Activated CD8-positive, alpha-beta memory T cell treated with anti-CD3 and anti-CD28 coated beads for 24 hours (primary cell): ENCODE data around the gene DONSON.

ENCODE experiments used
- DNase-seq: peaks from one replicate; pipeline ENCODE4 v3.0.0-alpha.2; 2020

DONSON gene

GRCh38 chr21:33540711-33541104, 47.8 kb downstream of the DONSON start:
- no peak for DNase-seq

DNA sequence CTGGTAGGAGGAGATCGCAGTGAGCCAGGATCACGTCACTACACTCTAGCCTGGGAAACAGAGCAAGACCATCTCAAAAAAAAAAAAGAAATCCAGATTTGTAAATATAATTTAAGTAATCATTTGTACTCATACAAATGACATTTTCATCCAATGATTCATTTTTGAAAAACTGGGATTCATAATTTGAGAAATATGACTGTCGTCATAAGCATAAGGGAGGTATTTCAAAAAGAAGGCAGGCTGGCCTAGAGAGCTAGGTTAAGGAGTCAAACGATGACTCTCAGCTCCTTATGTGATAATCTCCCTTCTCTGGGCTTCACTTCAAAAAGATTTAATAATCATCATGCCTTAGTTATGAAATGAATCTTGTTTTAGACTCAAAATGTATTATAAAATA, 48.9 kb downstream of the DONSON start:
- no peak for DNase-seq

- no peak for DNase-seq
These were observed 51.3 kb downstream of the DONSON start for GRCh38 chr21:33537212-33537611.

- no peak for DNase-seq
These were observed 57.5 kb downstream of the DONSON start for GRCh38 chr21:33531007-33531406.
